GM23338 (cell line): Measurements from ENCODE around the gene ACCS.

Experiments used
- CREB1 ChIP-seq: fragments of 250-450 bp; sonication (Bioruptor Pico); IDR thresholded peaks from 2 replicates; pipeline ENCODE4 v1.5.0; 2020; ENCODE audit warnings: low read depth, mild to moderate bottlenecking, moderate library complexity
- EZH2 ChIP-seq: fragments of 200-600 bp; sonication (generic); IDR thresholded peaks from one replicate; pipeline ENCODE4 v1.8.0; 2017; ENCODE audit warnings: antibody characterized with exemption, mild to moderate bottlenecking, low read depth; ENCODE audit not compliant: unreplicated experiment
- EZH2phosphoT487 ChIP-seq: fragments of 200-600 bp; sonication (generic); IDR thresholded peaks from one replicate; pipeline ENCODE4 v1.8.1; 2018; ENCODE audit warnings: antibody characterized with exemption; ENCODE audit not compliant: unreplicated experiment
- NANOG ChIP-seq: IDR thresholded peaks from 2 replicates; pipeline ENCODE4 v1.6.1; 2016; ENCODE audit warnings: antibody characterized with exemption, borderline replicate concordance
- POLR2AphosphoS5 ChIP-seq: IDR thresholded peaks from 2 replicates; pipeline ENCODE4 v1.6.1; 2016; ENCODE audit warnings: antibody characterized with exemption, low read depth
- ZNF114 ChIP-seq: fragments of 250-450 bp; sonication (Bioruptor Pico); IDR thresholded peaks from 2 replicates; pipeline ENCODE4 v1.5.0; 2020; ENCODE audit warnings: mild to moderate bottlenecking, moderate library complexity
- ZNF331 ChIP-seq: fragments of 250-450 bp; sonication (Bioruptor Pico); IDR thresholded peaks from 2 replicates; pipeline ENCODE4 v1.5.0; 2020; ENCODE audit warnings: low read depth, mild to moderate bottlenecking, moderate library complexity
- TF ChIP-seq, protein P1 (sequence below), 2 experiments: fragments of 200-600 bp in 1 of 2; sonication (generic) in 1 of 2; conservative IDR thresholded peaks; 2 replicates each; pipeline versions ENCODE4 v1.5.1 to v1.6.1; 2016 to 2017; ENCODE audit warnings: antibody characterized with exemption in 2 of 2, low read depth in 2 of 2, mild to moderate bottlenecking in 2 of 2, moderate library complexity in 1 of 2
- TF ChIP-seq, protein P2 (sequence below): IDR thresholded peaks from 2 replicates; pipeline ENCODE4 v1.6.1; 2016; ENCODE audit warnings: antibody characterized with exemption
- TF ChIP-seq, protein P3 (sequence below): IDR thresholded peaks from one replicate; pipeline ENCODE4 v1.6.1; 2018; ENCODE audit warnings: antibody characterized with exemption; ENCODE audit not compliant: unreplicated experiment

DNA sequence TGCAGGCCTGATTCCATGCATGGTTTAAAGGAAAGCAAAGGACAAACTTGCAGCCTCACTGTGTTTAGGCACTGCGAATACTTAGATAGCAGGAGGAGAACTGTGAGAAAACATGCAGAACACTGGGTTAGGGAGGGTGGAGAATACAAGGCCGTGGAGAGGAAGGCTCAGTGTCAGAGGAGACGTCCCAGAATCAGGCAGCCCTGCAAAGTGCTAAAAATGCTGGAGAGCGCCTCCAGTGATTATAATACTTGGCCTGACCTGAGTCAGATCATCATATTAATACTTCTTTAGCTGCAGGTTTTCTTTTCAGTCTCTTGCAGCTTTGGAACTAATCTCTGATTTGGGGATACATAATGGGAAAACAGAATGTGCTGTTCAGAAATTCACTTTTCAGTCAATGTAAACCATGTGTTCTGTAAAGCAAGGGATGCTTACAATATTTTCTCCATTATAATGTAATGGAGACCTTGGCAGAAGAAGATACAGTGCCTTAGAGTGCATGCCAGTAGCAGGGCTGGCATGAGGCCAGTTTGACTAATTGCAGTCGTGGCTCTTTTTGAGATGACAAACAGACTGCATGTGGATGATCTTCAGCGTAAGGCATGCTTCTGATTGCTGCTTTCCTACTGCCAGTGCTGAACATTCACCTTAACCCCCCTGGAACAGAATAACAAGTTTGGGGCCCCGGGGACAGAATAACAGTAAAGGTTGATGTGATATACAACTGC is 46.2 kb downstream of the ACCS start:
- TF ChIP-seq NANOG (no peak), EZH2 (no peak), POLR2AphosphoS5 (no peak), ZNF331 (no peak), EZH2phosphoT487 (no peak), CREB1 (CRISPR knock-in tag) (no peak), ZNF114 (CRISPR knock-in tag) (no peak)
- TF ChIP-seq, protein P1, sequence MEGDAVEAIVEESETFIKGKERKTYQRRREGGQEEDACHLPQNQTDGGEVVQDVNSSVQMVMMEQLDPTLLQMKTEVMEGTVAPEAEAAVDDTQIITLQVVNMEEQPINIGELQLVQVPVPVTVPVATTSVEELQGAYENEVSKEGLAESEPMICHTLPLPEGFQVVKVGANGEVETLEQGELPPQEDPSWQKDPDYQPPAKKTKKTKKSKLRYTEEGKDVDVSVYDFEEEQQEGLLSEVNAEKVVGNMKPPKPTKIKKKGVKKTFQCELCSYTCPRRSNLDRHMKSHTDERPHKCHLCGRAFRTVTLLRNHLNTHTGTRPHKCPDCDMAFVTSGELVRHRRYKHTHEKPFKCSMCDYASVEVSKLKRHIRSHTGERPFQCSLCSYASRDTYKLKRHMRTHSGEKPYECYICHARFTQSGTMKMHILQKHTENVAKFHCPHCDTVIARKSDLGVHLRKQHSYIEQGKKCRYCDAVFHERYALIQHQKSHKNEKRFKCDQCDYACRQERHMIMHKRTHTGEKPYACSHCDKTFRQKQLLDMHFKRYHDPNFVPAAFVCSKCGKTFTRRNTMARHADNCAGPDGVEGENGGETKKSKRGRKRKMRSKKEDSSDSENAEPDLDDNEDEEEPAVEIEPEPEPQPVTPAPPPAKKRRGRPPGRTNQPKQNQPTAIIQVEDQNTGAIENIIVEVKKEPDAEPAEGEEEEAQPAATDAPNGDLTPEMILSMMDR (conservative IDR thresholded peaks at IDR 0.05; ENCODE audit: low read depth in 2 of 2), result no peak
- TF ChIP-seq, protein P2, sequence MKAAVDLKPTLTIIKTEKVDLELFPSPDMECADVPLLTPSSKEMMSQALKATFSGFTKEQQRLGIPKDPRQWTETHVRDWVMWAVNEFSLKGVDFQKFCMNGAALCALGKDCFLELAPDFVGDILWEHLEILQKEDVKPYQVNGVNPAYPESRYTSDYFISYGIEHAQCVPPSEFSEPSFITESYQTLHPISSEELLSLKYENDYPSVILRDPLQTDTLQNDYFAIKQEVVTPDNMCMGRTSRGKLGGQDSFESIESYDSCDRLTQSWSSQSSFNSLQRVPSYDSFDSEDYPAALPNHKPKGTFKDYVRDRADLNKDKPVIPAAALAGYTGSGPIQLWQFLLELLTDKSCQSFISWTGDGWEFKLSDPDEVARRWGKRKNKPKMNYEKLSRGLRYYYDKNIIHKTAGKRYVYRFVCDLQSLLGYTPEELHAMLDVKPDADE, result no peak
- TF ChIP-seq, protein P3, sequence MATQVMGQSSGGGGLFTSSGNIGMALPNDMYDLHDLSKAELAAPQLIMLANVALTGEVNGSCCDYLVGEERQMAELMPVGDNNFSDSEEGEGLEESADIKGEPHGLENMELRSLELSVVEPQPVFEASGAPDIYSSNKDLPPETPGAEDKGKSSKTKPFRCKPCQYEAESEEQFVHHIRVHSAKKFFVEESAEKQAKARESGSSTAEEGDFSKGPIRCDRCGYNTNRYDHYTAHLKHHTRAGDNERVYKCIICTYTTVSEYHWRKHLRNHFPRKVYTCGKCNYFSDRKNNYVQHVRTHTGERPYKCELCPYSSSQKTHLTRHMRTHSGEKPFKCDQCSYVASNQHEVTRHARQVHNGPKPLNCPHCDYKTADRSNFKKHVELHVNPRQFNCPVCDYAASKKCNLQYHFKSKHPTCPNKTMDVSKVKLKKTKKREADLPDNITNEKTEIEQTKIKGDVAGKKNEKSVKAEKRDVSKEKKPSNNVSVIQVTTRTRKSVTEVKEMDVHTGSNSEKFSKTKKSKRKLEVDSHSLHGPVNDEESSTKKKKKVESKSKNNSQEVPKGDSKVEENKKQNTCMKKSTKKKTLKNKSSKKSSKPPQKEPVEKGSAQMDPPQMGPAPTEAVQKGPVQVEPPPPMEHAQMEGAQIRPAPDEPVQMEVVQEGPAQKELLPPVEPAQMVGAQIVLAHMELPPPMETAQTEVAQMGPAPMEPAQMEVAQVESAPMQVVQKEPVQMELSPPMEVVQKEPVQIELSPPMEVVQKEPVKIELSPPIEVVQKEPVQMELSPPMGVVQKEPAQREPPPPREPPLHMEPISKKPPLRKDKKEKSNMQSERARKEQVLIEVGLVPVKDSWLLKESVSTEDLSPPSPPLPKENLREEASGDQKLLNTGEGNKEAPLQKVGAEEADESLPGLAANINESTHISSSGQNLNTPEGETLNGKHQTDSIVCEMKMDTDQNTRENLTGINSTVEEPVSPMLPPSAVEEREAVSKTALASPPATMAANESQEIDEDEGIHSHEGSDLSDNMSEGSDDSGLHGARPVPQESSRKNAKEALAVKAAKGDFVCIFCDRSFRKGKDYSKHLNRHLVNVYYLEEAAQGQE, result no peak
